HK-2 (cell line): ENCODE data around the gene KRT78.
"Not testable (repeated sequence)": the region's sequence is repeated elsewhere in the genome, so short reads cannot be mapped to it uniquely, and the experiment has no call there.

ENCODE experiments used
- DNase-seq: peaks from one replicate; pipeline ENCODE4 v3.0.0-alpha.2; 2018; ENCODE audit not compliant: unreplicated experiment

Gene KRT78

GRCh38 chr12:52848661-52849255 is at the start of gene KRT78:
KRT78 (minus strand) TSS chr12:52848994; CDS start chr12:52848930, 64 bp downstream.
- no peak for DNase-seq

GRCh38 chr12:52896190-52897100 is 47.7 kb upstream of the KRT78 start:
- no peak for DNase-seq

- no peak for DNase-seq
Measured at GRCh38 chr12:52895726-52896189, 47.0 kb upstream of the KRT78 start.

GRCh38 chr12:52892974-52893373 is 44.2 kb upstream of the KRT78 start:
- DNase-seq: no peak

GRCh38 chr12:52892207-52892852 is 43.5 kb upstream of the KRT78 start:
- no peak for DNase-seq

- DNase-seq: no peak
Measured at GRCh38 chr12:52891044-52891443, 42.2 kb upstream of the KRT78 start.

GRCh38 chr12:52890417-52890816 is 41.6 kb upstream of the KRT78 start:
- DNase-seq: no peak

- DNase-seq: peak; percentile 84
Measured at GRCh38 chr12:52884526-52885293, 35.9 kb upstream of the KRT78 start.

GRCh38 chr12:52880499-52880898 is 31.7 kb upstream of the KRT78 start:
- not testable (repeated sequence) for DNase-seq

GRCh38 chr12:52879394-52880351 is 30.9 kb upstream of the KRT78 start:
- DNase-seq: peak; percentile 81

- no peak for DNase-seq
Measured at GRCh38 chr12:52878507-52879393, 30.0 kb upstream of the KRT78 start.

- DNase-seq: no peak
Measured at GRCh38 chr12:52877242-52877641, 28.4 kb upstream of the KRT78 start.

- DNase-seq: no peak
Measured at GRCh38 chr12:52876372-52876771, 27.6 kb upstream of the KRT78 start.

GRCh38 chr12:52874573-52875435 is 26.0 kb upstream of the KRT78 start:
- no peak for DNase-seq

GRCh38 chr12:52873832-52874572 is 25.2 kb upstream of the KRT78 start:
- peak; percentile 93 for DNase-seq

- no peak for DNase-seq
Measured at GRCh38 chr12:52873513-52873831, 24.7 kb upstream of the KRT78 start.

GRCh38 chr12:52872644-52873389 is 24.0 kb upstream of the KRT78 start:
- DNase-seq: no peak
